Stimulated activated memory B cell treated with anti-CD40 and anti-IgM and Interleukin-4, amounts not matched to agents 10 μg/mL and 1 μg/mL and 100 μg/mL, for 72 hours (primary cell): Measurements from ENCODE around the gene GPR78.

Experiments
- ATAC-seq: fragments of 150-1000 bp; cut with Tn5 transposase; 2 replicates; pipeline ENCODE4 v1.10.0; 2021
- H3K27ac Mint-ChIP-seq: one replicate; pipeline ENCODE4 v1.8.0; 2022; ENCODE audit warnings: mild to moderate bottlenecking, mixed read lengths
- H3K27me3 Mint-ChIP-seq: one replicate; pipeline ENCODE4 v1.8.0; 2022; ENCODE audit warnings: mixed read lengths
- H3K36me3 Mint-ChIP-seq: one replicate; pipeline ENCODE4 v1.8.0; 2022; ENCODE audit warnings: mixed read lengths
- H3K4me1 Mint-ChIP-seq: one replicate; pipeline ENCODE4 v1.8.0; 2022; ENCODE audit warnings: mixed read lengths
- H3K4me3 Mint-ChIP-seq: one replicate; pipeline ENCODE4 v1.8.0; 2022; ENCODE audit warnings: mild to moderate bottlenecking, moderate library complexity, mixed read lengths
- H3K9me3 Mint-ChIP-seq: one replicate; pipeline ENCODE4 v1.8.0; 2022; ENCODE audit warnings: mixed read lengths

GPR78 gene

DNA sequence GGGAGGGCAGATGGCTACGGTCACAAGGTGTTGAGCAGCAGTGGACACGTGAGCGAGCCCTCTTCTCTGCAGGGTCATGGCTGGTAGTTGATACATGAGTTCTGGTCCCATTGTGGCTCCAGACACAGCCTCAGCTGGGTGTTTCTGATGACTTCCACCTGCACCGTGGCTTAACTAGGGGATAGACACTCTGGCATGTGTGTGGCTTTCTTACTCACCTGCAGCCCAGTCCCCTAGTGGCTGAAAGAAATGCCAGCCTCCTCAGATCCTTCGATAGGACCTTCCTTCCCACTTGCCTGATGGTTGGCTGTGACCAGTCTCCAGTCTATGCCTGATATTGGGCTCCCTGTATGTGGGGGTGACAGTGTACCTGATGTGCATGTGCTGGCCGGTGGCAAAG lies 5.0 kb downstream of the GPR78 start:
- Mint-ChIP-seq H3K4me1 (no peaks in the 10 kb centered on the region), H3K27ac (no peak overlapping the region), H3K36me3 (no peaks in the 10 kb centered on the region), H3K9me3 (no peaks in the 10 kb centered on the region), H3K27me3 (peaks cover 48% of the 10 kb centered on the region), H3K4me3 (no peak overlapping the region)
- no peak for ATAC-seq

DNA sequence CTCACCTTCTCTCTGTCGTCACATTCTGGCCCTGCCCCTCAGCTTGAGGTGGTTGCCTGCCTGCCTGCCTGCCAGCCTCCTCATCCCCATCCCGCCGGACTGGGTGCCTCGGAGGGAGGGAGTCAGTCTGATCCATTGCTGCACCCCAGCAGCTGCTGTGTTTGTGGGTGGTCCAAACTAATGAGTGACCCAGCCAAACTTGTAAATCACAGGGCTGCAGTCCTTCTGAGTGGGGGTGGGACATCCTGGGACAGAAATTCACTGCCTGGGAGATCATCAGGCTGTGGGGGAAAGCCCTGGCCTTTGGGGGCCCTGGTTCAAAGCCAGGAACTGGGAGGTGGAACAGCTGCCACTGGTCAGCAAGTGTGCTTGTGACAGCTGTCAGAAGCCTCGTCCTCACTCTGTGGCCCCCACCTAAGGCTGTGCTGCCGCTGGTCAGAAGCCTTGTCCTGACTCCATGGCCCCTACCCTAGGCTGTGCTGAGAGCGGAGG lies 5.6 kb downstream of the GPR78 start:
- no peaks in the 10 kb centered on the region for H3K4me1 Mint-ChIP-seq
- no peak overlapping the region for H3K4me3 Mint-ChIP-seq
- ATAC-seq: no peak
- peaks cover 52% of the 10 kb centered on the region for H3K27me3 Mint-ChIP-seq
- H3K9me3 Mint-ChIP-seq: no peaks in the 10 kb centered on the region
- H3K27ac Mint-ChIP-seq: no peak overlapping the region
- H3K36me3 Mint-ChIP-seq: no peaks in the 10 kb centered on the region

DNA sequence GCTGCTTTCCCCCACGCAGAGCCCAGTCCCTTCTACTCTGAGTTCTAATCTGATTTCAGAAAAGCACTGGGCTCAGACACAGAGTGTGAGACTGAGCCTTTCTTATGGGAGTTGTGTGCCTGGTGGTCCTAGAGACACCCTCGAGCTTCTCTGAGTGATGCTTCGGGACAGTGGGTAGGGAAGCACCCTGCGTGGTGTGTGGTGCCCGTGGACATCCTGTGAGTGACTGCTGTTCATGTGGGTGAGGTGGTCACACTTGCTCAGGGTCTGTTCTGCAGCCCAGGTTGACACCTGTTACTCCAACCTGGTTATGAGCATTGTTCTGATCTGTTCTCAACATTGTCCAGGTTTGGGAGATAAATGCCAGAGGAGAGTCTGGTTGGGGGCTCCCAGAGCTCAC lies 6.1 kb downstream of the GPR78 start:
- Mint-ChIP-seq H3K27me3 (peaks cover 56% of the 10 kb centered on the region), H3K4me3 (no peak overlapping the region), H3K27ac (no peak overlapping the region), H3K9me3 (no peaks in the 10 kb centered on the region), H3K36me3 (no peaks in the 10 kb centered on the region), H3K4me1 (no peaks in the 10 kb centered on the region)
- no peak for ATAC-seq

DNA sequence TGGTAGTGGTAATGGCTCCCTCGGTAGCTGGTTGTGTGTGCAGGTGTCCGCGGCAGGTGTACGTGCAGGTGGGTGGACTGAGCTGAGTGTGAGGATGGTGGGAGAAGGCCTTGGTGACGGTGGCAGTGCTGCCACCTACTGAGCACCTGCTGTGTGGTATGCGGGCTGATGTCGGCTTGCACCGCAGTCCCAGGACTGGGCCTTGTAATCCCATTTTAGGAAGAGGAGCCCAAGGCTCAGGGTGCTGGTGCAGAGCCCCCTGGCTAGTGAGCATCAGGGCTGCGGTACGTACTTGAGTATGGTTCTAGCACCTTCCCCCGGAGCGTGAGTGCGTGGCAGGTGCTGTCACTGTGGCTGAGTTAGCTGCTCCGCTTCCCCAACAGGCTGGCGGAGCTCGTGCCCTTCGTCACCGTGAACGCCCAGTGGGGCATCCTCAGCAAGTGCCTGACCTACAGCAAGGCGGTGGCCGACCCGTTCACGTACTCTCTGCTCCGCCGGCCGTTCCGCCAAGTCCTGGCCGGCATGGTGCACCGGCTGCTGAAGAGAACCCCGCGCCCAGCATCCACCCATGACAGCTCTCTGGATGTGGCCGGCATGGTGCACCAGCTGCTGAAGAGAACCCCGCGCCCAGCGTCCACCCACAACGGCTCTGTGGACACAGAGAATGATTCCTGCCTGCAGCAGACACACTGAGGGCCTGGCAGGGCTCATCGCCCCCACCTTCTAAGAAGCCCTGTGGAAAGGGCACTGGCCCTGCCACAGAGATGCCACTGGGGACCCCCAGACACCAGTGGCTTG lies 6.7 kb downstream of the GPR78 start:
- Mint-ChIP-seq H3K4me1 (no peaks in the 10 kb centered on the region), H3K9me3 (no peaks in the 10 kb centered on the region), H3K27ac (no peak overlapping the region), H3K4me3 (no peak overlapping the region), H3K27me3 (peaks cover 60% of the 10 kb centered on the region), H3K36me3 (no peaks in the 10 kb centered on the region)
- ATAC-seq: no peak

DNA sequence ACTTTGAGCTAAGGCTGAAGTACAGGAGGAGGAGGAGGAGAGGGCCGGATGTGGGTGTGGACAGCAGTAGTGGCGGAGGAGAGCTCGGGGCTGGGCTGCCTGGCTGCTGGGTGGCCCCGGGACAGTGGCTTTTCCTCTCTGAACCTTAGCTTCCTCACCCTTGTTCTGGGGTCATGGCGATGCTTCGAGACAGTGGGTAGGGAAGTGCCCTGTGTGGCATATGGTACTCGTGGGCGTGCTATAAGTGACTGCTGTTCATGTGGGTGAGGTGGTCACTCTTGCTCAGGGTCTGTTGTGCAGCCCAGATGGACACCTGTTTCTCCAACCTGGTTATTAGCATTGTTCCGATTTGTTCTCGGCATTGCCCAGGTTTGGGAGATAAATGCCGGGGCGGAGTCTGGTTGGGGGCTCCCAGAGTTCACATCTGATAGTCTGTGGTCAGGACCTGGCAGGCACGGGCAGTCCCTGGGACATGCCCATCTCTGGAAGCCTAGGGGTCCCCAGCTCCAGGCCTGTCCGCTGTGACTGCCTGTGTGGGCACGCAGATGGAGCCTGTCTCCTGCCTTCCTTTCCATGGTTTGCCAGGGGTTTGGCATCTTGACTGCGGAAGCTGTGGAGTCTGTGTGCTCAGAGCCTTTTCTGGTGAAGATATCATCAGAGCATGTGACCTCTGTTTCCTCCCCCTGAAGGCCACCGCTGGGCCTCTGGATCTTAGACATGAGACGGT lies 7.4 kb downstream of the GPR78 start:
- Mint-ChIP-seq H3K36me3 (no peaks in the 10 kb centered on the region), H3K4me3 (no peak overlapping the region), H3K4me1 (no peaks in the 10 kb centered on the region), H3K27me3 (peaks cover 53% of the 10 kb centered on the region), H3K9me3 (no peaks in the 10 kb centered on the region), H3K27ac (no peak overlapping the region)
- no peak for ATAC-seq

DNA sequence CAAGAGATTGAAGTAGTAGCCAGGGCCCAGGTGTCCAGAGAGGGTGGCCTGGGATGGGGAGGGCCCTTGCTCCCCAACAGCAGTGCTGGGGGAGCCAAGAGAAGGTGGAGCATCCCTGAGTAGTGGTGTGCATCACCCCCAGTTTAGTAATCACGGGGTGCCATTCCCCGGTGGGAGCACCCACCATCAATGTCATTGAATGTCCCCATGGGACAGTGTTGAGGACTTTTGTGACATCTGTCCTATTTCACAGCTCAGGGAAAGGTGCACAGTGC lies 7.9 kb downstream of the GPR78 start:
- no peak overlapping the region for H3K4me3 Mint-ChIP-seq
- H3K9me3 Mint-ChIP-seq: no peaks in the 10 kb centered on the region
- H3K27ac Mint-ChIP-seq: no peak overlapping the region
- H3K27me3 Mint-ChIP-seq: peaks cover 55% of the 10 kb centered on the region
- no peaks in the 10 kb centered on the region for H3K4me1 Mint-ChIP-seq
- no peaks in the 10 kb centered on the region for H3K36me3 Mint-ChIP-seq
- ATAC-seq: no peak

DNA sequence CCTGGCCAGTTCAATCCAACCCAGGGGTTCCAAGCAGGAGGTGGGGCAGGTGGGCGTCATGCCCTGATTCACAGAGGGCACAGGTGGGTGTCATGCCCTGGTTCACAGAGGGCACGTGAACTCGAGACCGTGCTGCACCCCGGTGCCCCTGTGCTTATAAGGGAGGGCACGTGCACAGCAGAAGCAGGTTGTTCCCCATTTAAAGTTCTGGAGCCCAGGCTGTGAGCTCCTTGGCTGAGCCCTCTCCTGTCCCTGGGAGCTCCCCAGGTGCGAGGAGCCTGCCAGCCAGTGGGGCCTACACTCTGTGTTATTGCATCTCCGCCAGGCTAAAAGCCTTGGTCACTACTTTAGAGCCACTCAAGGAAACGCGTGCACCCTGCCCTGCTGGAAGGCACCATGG lies 9.1 kb downstream of the GPR78 start:
- Mint-ChIP-seq H3K36me3 (no peaks in the 10 kb centered on the region), H3K4me1 (peaks cover 5% of the 10 kb centered on the region), H3K27ac (no peak overlapping the region), H3K9me3 (no peaks in the 10 kb centered on the region), H3K4me3 (no peak overlapping the region), H3K27me3 (peaks cover 67% of the 10 kb centered on the region)
- ATAC-seq: no peak

DNA sequence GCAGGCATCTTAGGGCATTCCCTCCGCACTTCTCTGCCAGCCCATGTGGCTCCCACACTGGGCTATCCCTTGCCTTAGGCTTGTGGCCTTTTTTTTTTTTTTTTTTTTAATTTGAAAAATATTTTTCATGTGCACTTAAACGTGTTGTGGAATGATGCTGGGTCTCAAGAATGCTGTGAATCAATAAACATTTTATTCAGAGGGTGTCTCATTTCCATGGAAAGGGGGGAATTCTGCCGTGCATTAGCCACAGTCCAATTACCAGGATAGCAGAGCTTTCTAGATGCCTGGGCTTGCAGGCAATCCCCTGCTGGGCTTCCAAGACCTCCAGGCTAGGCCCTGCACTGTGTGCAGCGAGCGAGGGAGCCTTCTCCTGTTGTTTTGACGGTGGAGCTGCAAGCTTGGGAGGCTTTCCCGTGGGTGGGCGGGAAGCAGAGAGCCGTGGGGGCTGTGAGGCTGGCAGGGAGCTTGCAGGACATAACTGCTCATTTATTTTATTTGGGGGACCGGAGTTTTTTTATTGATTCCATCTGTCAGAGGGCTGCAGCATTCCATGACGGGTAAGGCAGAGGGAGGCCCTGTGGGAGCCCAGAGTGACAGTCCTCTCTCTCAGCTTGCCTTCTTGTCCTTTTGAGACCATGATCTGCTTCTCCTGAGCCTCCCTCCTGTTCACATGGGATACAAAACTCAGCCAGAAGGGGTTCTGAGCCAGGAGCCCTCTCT lies 9.8 kb downstream of the GPR78 start:
- Mint-ChIP-seq H3K27ac (no peak overlapping the region), H3K4me1 (peaks cover 7% of the 10 kb centered on the region), H3K9me3 (no peaks in the 10 kb centered on the region), H3K36me3 (no peaks in the 10 kb centered on the region), H3K4me3 (no peak overlapping the region), H3K27me3 (peaks cover 72% of the 10 kb centered on the region)
- ATAC-seq: no peak

DNA sequence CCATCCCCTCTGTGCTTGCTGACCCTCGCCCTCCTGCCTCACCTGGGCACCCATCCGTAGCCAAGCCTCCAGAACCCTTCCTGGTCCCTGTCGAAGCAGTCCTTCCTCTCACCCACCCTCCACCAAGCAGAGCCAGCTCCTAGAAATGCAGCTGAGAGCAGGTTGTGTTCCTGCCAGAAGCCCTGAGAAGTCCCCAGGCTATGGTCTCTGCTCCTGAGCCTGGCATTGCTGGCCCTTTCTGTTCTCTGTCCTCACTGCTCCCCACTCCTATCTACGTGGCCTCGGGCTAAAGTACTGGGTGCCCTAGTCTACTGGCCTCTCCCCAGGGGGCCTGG lies 10.3 kb downstream of the GPR78 start:
- no peak for ATAC-seq
- Mint-ChIP-seq H3K27ac (no peak overlapping the region), H3K27me3 (peaks cover 72% of the 10 kb centered on the region), H3K9me3 (no peaks in the 10 kb centered on the region), H3K4me3 (no peak overlapping the region), H3K4me1 (peaks cover 7% of the 10 kb centered on the region), H3K36me3 (no peaks in the 10 kb centered on the region)

DNA sequence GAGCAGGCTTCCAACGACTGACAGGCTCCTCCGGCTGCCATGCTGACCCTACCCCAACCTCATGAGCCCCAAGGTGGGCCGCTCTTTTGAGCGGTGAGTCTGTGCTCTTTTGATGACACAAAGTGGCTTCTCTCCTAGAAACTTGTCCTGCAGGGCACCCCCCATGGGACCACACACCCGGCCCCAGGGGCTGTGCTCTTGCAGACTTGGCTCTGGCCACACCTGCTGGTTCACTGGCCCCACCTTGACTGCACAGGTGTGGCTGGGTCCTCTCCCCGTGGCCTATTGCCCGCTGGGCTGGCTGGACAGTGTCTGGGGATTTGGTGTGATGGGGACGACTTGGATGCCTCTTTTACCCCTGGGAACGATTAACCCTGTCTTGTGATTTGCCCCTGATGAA lies 10.9 kb downstream of the GPR78 start:
- H3K27ac Mint-ChIP-seq: no peak overlapping the region
- H3K9me3 Mint-ChIP-seq: no peaks in the 10 kb centered on the region
- no peaks in the 10 kb centered on the region for H3K36me3 Mint-ChIP-seq
- H3K27me3 Mint-ChIP-seq: peaks cover 66% of the 10 kb centered on the region
- H3K4me3 Mint-ChIP-seq: no peak overlapping the region
- no peak for ATAC-seq
- H3K4me1 Mint-ChIP-seq: peaks cover 7% of the 10 kb centered on the region

DNA sequence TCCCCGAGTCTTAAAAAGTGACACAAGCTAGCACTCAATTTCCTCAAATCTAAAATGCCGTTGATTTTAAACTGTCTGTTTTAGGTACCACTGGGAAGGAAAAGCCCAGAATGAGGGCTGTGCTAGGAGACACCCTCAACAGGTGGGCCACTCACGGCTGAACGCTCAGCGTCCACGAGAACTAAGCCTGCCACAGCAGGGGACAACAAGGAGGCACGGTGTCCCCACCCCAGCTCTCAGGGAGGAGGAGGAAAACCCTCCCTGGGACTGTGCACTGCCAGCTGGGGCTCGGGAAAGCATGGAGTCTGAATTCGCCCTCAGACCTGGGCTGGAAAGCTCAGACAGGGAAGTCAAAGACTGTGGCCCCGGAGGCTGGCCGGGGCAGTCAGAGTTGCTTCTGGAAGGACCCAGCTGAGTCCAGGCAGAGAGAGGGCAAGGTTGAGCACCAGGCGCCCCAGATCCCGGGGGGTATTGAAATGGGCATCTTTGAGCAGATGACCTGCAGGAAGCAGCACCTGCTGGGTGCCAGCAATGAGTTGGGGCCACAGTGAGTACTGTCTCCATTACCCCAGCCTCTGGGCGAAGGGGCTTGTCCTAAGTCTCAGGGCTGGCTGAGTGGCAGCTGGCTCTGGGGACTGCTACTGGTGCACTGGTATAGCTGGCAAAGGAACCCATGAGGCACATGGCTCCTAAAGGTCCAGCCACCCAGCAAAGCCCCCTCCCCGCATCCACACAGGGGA lies 11.6 kb downstream of the GPR78 start:
- ATAC-seq: no peak
- Mint-ChIP-seq H3K27ac (no peak overlapping the region), H3K9me3 (no peaks in the 10 kb centered on the region)

DNA sequence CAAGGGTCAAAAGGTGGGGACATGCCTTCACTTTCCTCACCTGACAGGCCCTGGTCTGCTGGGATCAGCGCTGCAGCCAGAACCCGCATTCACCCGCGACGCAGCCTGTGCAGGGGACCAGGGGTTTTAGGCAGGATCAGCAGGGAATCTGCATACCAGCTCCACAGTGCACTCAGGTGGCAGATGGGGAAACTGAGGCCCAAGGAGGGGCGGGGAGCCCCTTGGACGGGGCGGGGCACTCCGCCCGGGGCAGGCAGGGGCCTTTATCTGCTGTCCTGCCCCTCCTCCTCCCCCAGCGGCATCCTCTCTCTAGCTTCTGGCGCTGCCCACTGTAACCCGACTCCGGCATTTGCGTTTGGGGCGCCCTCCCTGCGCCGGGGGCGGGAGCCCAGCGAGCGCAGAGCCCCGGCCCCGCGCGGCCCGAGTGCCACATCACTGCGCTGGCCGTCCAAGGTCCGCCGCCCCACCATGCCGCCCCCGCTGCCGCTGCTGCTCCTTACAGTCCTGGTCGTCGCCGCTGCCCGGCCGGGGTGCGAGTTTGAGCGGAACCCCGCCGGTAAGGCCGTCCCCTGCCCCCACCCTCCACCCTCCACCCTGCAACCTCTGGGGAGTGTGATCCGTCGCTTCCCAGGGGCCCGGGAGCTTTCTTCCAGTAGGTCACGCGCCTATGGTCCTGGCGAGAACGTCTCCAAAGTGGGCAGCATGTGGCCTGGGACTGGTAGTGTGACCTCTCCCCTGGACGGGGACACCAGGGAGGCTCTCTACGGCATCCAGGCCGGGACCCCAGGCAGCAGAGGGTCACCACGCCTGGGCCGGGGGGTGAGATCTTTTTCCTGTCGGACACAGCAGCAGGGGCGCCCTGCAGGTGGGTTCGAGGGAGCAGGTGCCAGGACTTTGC lies 12.4 kb downstream of the GPR78 start, which contains the start of gene CPZ:
CPZ (plus strand) TSS at position 400 of the 898 bp plus-strand sequence; CDS start at position 469, 69 bp downstream.
- H3K27me3 Mint-ChIP-seq: peaks cover 51% of the 10 kb centered on the region

More for the DNA sequence above, 11.6 kb downstream of the GPR78 start:
- H3K4me3 Mint-ChIP-seq: no peak overlapping the region
- H3K36me3 Mint-ChIP-seq: no peaks in the 10 kb centered on the region
- peaks cover 59% of the 10 kb centered on the region for H3K27me3 Mint-ChIP-seq
- H3K4me1 Mint-ChIP-seq: peaks cover 7% of the 10 kb centered on the region

DNA sequence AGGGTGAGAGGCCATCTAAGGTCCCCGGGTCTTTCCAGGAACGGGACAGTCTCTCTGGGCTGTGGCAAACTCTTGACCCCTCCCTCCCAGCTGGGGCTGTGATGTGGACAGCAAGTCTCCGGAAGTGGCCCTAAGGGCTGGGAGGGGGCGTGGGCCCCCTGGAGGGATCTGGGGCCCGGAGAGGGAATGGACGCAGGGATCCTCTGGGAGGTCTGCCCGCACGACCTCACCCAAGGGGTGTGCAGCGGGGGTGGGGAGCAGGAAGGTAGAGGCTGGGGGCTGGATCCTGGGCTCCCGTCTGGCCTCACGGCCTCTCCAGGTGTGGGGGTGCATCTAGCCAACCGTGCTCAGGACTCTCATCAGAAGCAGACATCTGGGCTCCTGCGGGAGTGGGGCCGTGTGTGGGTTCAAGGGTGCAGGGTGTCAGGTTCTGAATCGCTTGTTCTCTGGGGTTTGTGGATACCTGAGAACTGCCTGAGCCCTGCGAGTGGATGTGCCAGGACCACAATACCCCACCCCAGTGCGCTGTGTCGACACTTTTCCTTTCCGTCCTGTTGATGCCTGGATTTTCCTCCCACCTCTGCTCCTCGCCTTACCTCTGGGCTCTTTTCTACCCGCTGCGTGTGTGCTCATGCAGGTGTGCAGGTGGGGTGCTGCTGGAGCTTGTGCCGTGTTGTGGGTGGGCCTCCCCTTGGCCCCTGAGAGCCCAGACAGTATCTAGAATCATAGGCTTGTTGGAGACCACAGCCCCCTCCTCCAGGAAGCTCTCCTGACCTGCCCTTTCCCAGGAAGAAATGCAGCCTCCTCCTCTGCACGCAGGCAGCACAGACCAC lies 13.3 kb downstream of the GPR78 start:
- no peak for ATAC-seq
- Mint-ChIP-seq H3K4me3 (no peak overlapping the region), H3K27ac (no peak overlapping the region), H3K36me3 (no peaks in the 10 kb centered on the region), H3K27me3 (peaks cover 45% of the 10 kb centered on the region), H3K4me1 (peaks cover 7% of the 10 kb centered on the region), H3K9me3 (no peaks in the 10 kb centered on the region)

More for the DNA sequence above, 12.4 kb downstream of the GPR78 start, which contains the start of gene CPZ:
- H3K4me1 Mint-ChIP-seq: peaks cover 7% of the 10 kb centered on the region
- H3K36me3 Mint-ChIP-seq: no peaks in the 10 kb centered on the region
- no peaks in the 10 kb centered on the region for H3K9me3 Mint-ChIP-seq
- ATAC-seq: no peak
- H3K4me3 Mint-ChIP-seq: no peak within 1 kb of the TSS
- H3K27ac Mint-ChIP-seq: no peak within 1 kb of the TSS
